ENCODE measurements around the gene UBE2G2. TPM values are rescaled to one million over a fixed set of nuclear protein-coding genes. Genes with fewer than 3 reads are reported as not detected.

The UBE2G2 gene
- total RNA-seq, 2 experiments from 2014 or later = 89.9 to 96.8 TPM

GRCh38 chr21:44757731-44758130, 43.9 kb downstream of the UBE2G2 start:
- ATAC-seq (ENCODE audit: poor library complexity) = no peak
- H3K9me3 ChIP-seq (ENCODE audit: control insufficient read depth in 1 of 2, insufficient read depth in 1 of 2, low read length in 2 of 2) = peaks cover 0 to 12% of the 10 kb centered on the region in 2 experiments
- H3K27me3 ChIP-seq (ENCODE audit: control insufficient read depth in 1 of 2, insufficient read depth in 2 of 2, low read length in 2 of 2) = no peaks in the 10 kb centered on the region
- H3K4me1 Mint-ChIP-seq (ENCODE audit: low read depth) = peaks cover 5% of the 10 kb centered on the region
- DNase-seq = no peak
- ChIA-PET CTCF (no interaction called here), POLR2A (no interaction called here)
- no peak overlapping the region for H3K27ac ChIP-seq (ENCODE audit: low read depth in 1 of 2, low read length in 2 of 2)
- no peak overlapping the region for H3K4me3 Mint-ChIP-seq
- H3K36me3 Mint-ChIP-seq (ENCODE audit: low read depth) = no peaks in the 10 kb centered on the region
- peaks cover 3% of the 10 kb centered on the region for H3K4me1 ChIP-seq (ENCODE audit: insufficient read depth, low read length)
- H3K9me3 Mint-ChIP-seq = peaks cover 3% of the 10 kb centered on the region
- TF ChIP-seq CTCF (IDR thresholded peaks at IDR 0.05) = no peak
- no peak overlapping the region for H3K27ac Mint-ChIP-seq
- H3K36me3 ChIP-seq (ENCODE audit: insufficient read depth, low read length) = no peaks in the 10 kb centered on the region
- no peak overlapping the region for H3K4me3 ChIP-seq (ENCODE audit: low read length)
- no peaks in the 10 kb centered on the region for H3K27me3 Mint-ChIP-seq
- intact Hi-C loops (cut with DNase I, micrococcal nuclease) = no loop called here

GRCh38 chr21:44756423-44757185, 45.0 kb downstream of the UBE2G2 start:
- Histone ChIP-seq H3K4me3 (ENCODE audit: low read length) (no peak overlapping the region), H3K27me3 (ENCODE audit: control insufficient read depth in 1 of 2, insufficient read depth in 2 of 2, low read length in 2 of 2) (no peaks in the 10 kb centered on the region), H3K27ac (ENCODE audit: low read depth in 1 of 2, low read length in 2 of 2) (no peak overlapping the region), H3K36me3 (ENCODE audit: insufficient read depth, low read length) (no peaks in the 10 kb centered on the region), H3K4me1 (ENCODE audit: insufficient read depth, low read length) (peaks cover 1% of the 10 kb centered on the region), H3K9me3 (ENCODE audit: control insufficient read depth in 1 of 2, insufficient read depth in 1 of 2, low read length in 2 of 2) (peaks cover 0 to 12% of the 10 kb centered on the region in 2 experiments)
- intact Hi-C loops (cut with DNase I, micrococcal nuclease) = no loop called here
- peaks cover 3% of the 10 kb centered on the region for H3K9me3 Mint-ChIP-seq
- H3K4me1 Mint-ChIP-seq (ENCODE audit: low read depth) = peaks cover 4% of the 10 kb centered on the region
- H3K36me3 Mint-ChIP-seq (ENCODE audit: low read depth) = no peaks in the 10 kb centered on the region
- ATAC-seq (ENCODE audit: poor library complexity) (no peak), DNase-seq (peak in 1 of 14 experiments; percentile 16)
- no peaks in the 10 kb centered on the region for H3K27me3 Mint-ChIP-seq
- ChIA-PET POLR2A (no interaction called here), CTCF (no interaction called here)
- no peak overlapping the region for H3K27ac Mint-ChIP-seq
- TF ChIP-seq CTCF (IDR thresholded peaks at IDR 0.05) = no peak
- H3K4me3 Mint-ChIP-seq = no peak overlapping the region

GRCh38 chr21:44755227-44755626, 46.4 kb downstream of the UBE2G2 start:
- no peaks in the 10 kb centered on the region for H3K36me3 ChIP-seq (ENCODE audit: insufficient read depth, low read length)
- peaks cover 0 to under 1% of the 10 kb centered on the region in 2 experiments for H3K27me3 ChIP-seq (ENCODE audit: control insufficient read depth in 1 of 2, insufficient read depth in 2 of 2, low read length in 2 of 2)
- peaks cover 7% of the 10 kb centered on the region for H3K27me3 Mint-ChIP-seq
- DNase-seq (peak in 2 of 14 experiments; percentile 21 to 22), ATAC-seq (ENCODE audit: poor library complexity) (no peak)
- H3K4me1 ChIP-seq (ENCODE audit: insufficient read depth, low read length) = no peaks in the 10 kb centered on the region
- intact Hi-C loops (cut with DNase I, micrococcal nuclease) = no loop called here
- no peaks in the 10 kb centered on the region for H3K4me1 Mint-ChIP-seq (ENCODE audit: low read depth)
- H3K27ac Mint-ChIP-seq = no peak overlapping the region
- no peak overlapping the region for H3K4me3 Mint-ChIP-seq
- no peaks in the 10 kb centered on the region for H3K36me3 Mint-ChIP-seq (ENCODE audit: low read depth)
- H3K27ac ChIP-seq (ENCODE audit: low read depth in 1 of 2, low read length in 2 of 2) = no peak overlapping the region
- no peak for TF ChIP-seq CTCF (IDR thresholded peaks at IDR 0.05)
- H3K4me3 ChIP-seq (ENCODE audit: low read length) = no peak overlapping the region
- ChIA-PET POLR2A (no interaction called here), CTCF (no interaction called here)
- peaks cover 3% of the 10 kb centered on the region for H3K9me3 Mint-ChIP-seq
- H3K9me3 ChIP-seq (ENCODE audit: control insufficient read depth in 1 of 2, insufficient read depth in 1 of 2, low read length in 2 of 2) = peaks cover 0 to 12% of the 10 kb centered on the region in 2 experiments
